ENCODE data around the gene UBL4B.

DNA sequence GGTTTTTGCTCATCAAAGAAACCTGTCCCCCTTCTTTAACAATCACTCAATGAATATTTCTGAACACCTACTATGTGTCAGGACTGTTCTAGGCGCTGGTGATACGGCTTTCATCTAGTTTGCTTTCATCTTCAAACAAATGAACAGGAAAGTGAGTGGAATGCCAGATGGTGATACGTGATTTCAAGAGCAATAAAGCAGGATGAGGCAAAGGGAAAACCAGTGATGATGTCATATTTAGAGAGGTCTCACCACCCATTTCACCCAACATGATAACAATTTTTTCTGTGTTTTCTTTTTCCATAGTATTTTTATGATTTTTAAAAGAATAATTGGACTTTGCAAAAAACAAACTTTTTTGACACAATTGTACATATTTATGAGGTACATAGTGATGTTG is 26.7 kb downstream of the UBL4B start:
- TF ChIP-seq, protein P1, sequence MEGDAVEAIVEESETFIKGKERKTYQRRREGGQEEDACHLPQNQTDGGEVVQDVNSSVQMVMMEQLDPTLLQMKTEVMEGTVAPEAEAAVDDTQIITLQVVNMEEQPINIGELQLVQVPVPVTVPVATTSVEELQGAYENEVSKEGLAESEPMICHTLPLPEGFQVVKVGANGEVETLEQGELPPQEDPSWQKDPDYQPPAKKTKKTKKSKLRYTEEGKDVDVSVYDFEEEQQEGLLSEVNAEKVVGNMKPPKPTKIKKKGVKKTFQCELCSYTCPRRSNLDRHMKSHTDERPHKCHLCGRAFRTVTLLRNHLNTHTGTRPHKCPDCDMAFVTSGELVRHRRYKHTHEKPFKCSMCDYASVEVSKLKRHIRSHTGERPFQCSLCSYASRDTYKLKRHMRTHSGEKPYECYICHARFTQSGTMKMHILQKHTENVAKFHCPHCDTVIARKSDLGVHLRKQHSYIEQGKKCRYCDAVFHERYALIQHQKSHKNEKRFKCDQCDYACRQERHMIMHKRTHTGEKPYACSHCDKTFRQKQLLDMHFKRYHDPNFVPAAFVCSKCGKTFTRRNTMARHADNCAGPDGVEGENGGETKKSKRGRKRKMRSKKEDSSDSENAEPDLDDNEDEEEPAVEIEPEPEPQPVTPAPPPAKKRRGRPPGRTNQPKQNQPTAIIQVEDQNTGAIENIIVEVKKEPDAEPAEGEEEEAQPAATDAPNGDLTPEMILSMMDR (IDR thresholded peaks at IDR 0.05; ENCODE audit: low read length) = no peak
- TF ChIP-seq EZH2 (IDR thresholded peaks at IDR 0.05; ENCODE audit: borderline replicate concordance, low read length) = no peak

Data from OCI-LY1 (cell line).